Neuron (in vitro differentiated cells): ENCODE results near the gene COMMD6.

Source experiments
- H2AFZ ChIP-seq: one replicate; pipeline ENCODE4 v1.6.1; 2013; ENCODE audit warnings: low read depth, mild to moderate bottlenecking, inconsistent platforms, low read length, moderate library complexity
- H3K27me3 ChIP-seq: one replicate; pipeline ENCODE4 v1.6.1; 2013; ENCODE audit warnings: low read length; ENCODE audit not compliant: insufficient read depth
- H3K36me3 ChIP-seq: one replicate; pipeline ENCODE4 v1.6.1; 2013; ENCODE audit warnings: low read length; ENCODE audit not compliant: insufficient read depth
- H3K4me1 ChIP-seq: one replicate; pipeline ENCODE4 v1.6.1; 2013; ENCODE audit warnings: low read length; ENCODE audit not compliant: insufficient read depth
- H3K4me3 ChIP-seq: 2 replicates; pipeline ENCODE4 v1.5.1; 2013; ENCODE audit warnings: mild to moderate bottlenecking, low read length, moderate library complexity
- H3K9me3 ChIP-seq: one replicate; pipeline ENCODE4 v1.6.1; 2013; ENCODE audit warnings: low read length

The COMMD6 gene

DNA sequence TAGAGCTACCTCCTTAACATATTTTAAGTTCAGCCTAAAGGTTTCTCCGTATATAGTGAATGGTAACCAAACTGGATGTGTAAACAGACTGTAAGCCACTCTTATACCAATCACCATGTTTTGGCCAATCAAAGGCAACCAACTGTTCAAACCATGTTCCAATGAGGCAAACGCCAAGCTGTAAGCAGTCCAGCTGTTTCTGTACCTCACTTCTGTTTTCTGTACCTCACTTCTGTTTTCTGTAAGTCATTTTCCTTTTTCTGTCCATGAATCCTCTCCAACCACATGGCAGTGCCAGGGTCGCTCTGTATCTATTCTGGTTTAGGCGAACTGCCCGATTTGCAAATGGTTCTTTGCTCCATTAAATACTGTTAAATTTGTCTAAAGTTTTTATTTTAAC is 24.4 kb downstream of the COMMD6 start:
- Histone ChIP-seq H3K36me3 (no peaks in the 10 kb centered on the region), H3K4me1 (no peaks in the 10 kb centered on the region), H3K4me3 (no peak overlapping the region), H3K27me3 (no peaks in the 10 kb centered on the region), H2AFZ (no peak overlapping the region), H3K9me3 (no peaks in the 10 kb centered on the region)

DNA sequence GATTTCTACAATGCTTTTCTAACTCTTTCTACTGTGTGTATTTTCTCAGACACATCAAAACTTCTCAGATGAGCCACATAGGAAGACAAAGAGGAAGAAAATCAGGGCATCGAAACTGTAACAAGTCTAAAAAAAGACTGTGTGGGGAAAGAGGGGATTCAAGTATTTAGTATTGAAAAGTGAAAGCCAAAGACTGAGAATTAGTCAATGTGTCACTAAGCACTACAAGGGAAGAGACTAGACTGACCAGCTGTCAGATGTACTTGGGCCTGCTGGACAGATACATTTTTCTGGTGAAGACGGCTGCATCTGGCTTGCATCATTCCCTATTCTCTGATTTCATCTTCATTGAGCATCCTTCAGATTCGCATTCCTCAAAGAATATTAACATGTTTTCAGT is 25.4 kb downstream of the COMMD6 start:
- Histone ChIP-seq H3K9me3 (no peaks in the 10 kb centered on the region), H3K36me3 (no peaks in the 10 kb centered on the region), H2AFZ (no peak overlapping the region), H3K4me1 (no peaks in the 10 kb centered on the region), H3K4me3 (no peak overlapping the region), H3K27me3 (no peaks in the 10 kb centered on the region)

DNA sequence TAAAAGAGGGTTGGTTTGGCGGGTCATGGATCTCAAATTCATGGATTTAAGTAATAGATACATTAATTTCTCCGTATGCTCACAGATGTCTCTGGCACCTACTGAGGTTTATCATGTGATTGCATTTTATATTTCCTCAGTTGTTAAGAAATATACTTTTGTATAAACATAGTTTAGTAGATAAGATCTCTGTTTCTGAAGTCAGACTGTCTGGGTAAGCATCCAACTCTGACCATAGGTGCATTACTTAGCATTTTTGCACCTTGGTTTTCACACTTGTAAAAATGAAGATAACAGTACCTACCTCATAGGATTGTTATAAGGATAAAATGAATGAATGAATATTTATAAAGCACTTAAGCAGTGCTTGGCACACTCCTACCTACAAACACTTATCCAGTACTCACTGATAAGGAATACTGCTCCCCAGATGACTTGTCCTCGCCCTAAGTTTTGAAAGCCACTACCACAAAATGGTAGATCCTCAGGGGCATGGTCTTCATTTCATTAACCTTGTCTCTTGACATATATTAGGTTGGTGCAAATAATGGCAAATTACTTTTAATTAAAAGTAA is 26.5 kb downstream of the COMMD6 start:
- Histone ChIP-seq H3K9me3 (no peaks in the 10 kb centered on the region), H3K36me3 (no peaks in the 10 kb centered on the region), H3K27me3 (no peaks in the 10 kb centered on the region), H2AFZ (no peak overlapping the region), H3K4me1 (no peaks in the 10 kb centered on the region), H3K4me3 (no peak overlapping the region)

DNA sequence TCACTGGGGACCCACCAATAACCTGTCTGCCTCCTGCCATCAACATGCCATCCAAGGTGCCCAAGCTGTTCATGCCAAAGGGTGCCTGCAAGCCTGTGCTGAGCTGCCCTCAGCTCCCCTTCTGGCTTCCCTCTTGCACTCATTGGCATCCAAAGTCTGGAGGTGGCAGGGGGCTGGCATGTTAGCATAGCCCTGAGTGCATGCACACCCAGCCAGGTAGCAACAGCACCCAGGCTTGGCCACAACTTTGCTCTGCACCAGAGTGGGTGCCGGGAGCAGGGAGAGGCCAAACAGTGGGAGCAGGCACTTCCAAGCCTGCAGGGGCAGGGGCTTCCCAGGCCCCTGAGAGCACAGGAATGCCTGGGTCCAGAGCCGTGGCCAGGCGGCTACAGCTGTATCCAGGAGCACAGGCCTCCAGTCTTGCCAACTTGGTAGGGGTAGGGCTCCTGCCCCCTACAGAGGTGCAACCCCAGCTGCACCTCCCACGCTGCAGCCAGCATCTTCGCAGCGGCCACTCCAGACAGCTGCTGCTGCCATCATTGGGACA is 29.6 kb downstream of the COMMD6 start:
- H3K27me3 ChIP-seq, result no peaks in the 10 kb centered on the region
- H3K36me3 ChIP-seq, result no peaks in the 10 kb centered on the region
- no peaks in the 10 kb centered on the region for H3K4me1 ChIP-seq
- no peak overlapping the region for H2AFZ ChIP-seq
- no peak overlapping the region for H3K4me3 ChIP-seq
- H3K9me3 ChIP-seq, result no peaks in the 10 kb centered on the region

DNA sequence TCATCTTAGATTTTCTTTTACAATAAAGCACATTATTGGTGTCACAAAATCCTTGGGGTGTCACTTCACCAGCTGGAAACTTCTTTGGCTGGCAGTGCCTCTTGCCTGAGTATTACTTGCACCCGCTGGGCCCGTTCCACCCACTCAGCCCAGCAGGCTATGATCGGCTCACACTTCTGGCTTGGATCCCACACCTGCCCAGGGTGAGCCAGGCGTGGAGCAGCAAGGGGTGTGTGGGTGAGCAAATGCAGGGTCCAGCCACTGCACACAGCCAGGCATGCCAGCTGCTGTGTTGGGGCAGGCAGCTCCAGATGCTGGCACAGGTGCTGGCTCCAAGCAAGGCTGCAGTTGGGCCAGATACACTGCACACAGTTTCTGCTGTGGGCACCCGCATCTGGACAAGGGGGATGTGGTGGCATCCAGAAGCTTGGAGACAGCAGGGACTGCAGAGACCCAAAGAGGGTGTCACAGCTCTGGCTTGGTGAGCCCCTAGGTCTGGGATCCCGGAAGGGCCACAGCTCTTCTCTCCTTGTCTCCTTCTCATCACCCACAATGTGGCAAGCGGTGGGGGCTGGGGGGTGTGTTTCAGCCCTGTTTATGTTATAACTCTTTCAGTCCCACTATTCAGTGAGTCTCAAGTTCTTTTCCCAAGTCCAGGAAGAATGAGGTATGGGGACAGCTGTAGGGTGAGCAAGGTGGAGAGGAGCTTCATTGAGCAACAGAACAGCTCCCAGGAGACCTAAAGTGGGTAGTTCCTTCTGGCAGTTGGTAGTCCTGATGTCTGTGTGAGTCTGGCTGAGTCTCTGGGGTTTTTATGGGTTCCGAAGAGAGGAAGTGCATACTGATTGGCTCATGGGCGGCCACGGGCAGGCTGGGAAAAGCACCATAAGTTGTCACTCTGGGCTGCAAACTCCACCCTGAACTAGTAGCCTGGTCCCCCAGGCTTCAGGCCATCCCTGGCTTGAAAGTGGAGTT is 30.3 kb downstream of the COMMD6 start:
- H3K4me3 ChIP-seq, result no peak overlapping the region
- no peak overlapping the region for H2AFZ ChIP-seq
- H3K36me3 ChIP-seq, result no peaks in the 10 kb centered on the region
- H3K9me3 ChIP-seq, result no peaks in the 10 kb centered on the region
- H3K4me1 ChIP-seq, result no peaks in the 10 kb centered on the region
- H3K27me3 ChIP-seq, result no peaks in the 10 kb centered on the region

DNA sequence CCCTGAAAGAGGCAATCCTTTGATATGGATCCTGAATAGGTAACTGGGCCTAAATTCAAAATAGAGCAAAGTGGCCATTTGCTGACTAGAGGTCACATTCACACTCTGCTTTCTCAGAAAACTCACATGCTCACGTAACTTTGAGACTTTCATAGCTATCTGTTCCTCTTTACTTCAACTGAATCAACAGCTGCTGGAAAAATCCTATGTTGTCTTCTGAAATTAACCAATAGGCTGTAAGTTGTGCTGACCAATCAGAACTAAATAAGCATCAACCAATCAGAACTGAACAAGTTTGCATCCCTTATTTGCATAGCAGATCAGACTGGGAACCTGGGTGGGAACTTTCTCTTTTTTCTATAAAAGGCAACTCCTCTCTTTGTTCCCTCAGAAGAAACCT is 31.6 kb downstream of the COMMD6 start:
- Histone ChIP-seq H3K27me3 (no peaks in the 10 kb centered on the region), H3K4me3 (no peak overlapping the region), H2AFZ (no peak overlapping the region), H3K9me3 (no peaks in the 10 kb centered on the region), H3K36me3 (no peaks in the 10 kb centered on the region), H3K4me1 (no peaks in the 10 kb centered on the region)

DNA sequence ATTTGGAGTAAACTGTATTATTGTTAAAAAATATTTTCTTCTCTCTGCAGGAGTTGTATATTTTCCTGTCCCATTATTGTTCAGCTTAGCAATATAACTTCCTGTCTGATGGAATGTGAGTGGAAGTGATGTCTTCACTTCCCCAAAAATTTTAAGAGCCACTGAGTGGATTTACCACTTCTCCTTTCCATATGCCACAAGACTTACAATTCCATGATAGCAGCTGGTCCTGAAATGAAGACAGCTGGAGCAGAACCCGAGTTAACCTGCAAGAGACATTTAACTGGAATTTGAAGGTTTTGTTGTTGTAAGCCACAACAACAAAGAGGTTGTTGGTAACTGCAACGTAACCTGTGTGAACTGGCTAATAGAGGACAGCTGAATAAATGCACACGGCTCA is 32.3 kb downstream of the COMMD6 start:
- H3K9me3 ChIP-seq, result no peaks in the 10 kb centered on the region
- no peaks in the 10 kb centered on the region for H3K4me1 ChIP-seq

DNA sequence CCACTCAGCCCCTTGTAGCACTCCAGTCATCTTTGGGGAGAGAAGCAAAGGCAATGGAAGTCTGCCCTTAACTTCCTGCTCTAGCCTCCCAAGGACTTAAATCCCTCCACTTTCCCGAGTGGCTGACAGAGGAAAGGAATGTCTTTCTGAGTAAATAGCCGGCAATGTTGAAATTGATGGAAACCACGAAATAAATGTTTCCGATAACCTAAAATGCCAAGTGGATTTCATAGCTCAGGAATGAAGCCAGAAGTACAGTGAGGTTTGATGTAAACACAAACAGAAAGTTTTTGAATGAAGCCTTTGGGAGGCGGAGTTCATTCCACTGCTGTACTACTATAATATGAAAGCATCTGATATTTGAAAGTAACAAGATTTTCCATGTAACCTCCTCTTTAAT is 41.7 kb downstream of the COMMD6 start:
- no peaks in the 10 kb centered on the region for H3K4me1 ChIP-seq
- no peaks in the 10 kb centered on the region for H3K36me3 ChIP-seq
- H3K4me3 ChIP-seq, result no peak overlapping the region

More for the DNA sequence above, 32.3 kb downstream of the COMMD6 start:
- H3K27me3 ChIP-seq, result no peaks in the 10 kb centered on the region
- no peaks in the 10 kb centered on the region for H3K36me3 ChIP-seq
- no peak overlapping the region for H3K4me3 ChIP-seq
- no peak overlapping the region for H2AFZ ChIP-seq

DNA sequence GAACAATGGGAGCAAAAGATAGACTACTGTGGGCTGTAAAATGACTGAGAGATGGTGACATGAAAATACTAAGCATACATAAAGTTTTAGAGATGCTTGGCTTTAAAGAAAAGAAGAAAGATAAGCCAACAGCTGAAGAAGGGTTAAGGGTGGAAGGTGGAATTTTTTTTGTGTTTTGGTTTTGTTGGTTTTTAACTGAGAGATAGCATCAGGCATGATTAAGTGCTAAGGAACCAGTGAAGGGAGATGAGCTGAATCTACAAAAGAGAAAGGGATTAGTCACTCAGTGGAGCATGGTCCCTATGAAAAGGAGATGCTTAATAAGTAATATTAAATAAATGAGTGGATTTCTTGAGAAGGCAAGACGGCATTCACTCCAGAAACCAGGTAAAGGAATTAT is 43.1 kb downstream of the COMMD6 start:
- H3K4me3 ChIP-seq, result no peak overlapping the region
- no peaks in the 10 kb centered on the region for H3K4me1 ChIP-seq
- H3K9me3 ChIP-seq, result no peaks in the 10 kb centered on the region
- no peaks in the 10 kb centered on the region for H3K36me3 ChIP-seq
- no peaks in the 10 kb centered on the region for H3K27me3 ChIP-seq
- no peak overlapping the region for H2AFZ ChIP-seq

More for the DNA sequence above, 41.7 kb downstream of the COMMD6 start:
- Histone ChIP-seq H3K27me3 (no peaks in the 10 kb centered on the region), H2AFZ (no peak overlapping the region), H3K9me3 (no peaks in the 10 kb centered on the region)

DNA sequence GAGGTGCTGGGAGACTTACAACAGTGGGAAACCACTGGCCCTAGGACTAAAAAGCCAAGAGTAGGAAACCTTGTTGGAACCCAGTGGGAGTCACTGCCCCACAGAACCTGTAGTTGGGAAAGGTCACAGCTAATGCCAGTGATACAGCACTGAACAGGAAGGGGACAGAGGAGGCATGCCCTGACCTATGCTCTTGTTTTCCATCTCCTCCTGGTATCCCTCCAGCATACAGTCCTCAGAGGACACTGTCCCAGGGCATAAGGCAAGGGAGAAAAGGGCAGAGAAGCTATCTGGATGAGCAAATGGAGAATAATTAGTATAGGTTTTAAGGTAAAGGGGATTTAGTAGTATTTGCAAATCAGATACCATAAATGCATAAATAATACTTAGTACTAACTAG is 44.5 kb downstream of the COMMD6 start:
- no peaks in the 10 kb centered on the region for H3K9me3 ChIP-seq
- H3K36me3 ChIP-seq, result no peaks in the 10 kb centered on the region
- H3K4me3 ChIP-seq, result no peak overlapping the region
- H3K27me3 ChIP-seq, result no peaks in the 10 kb centered on the region
- no peaks in the 10 kb centered on the region for H3K4me1 ChIP-seq
- no peak overlapping the region for H2AFZ ChIP-seq

DNA sequence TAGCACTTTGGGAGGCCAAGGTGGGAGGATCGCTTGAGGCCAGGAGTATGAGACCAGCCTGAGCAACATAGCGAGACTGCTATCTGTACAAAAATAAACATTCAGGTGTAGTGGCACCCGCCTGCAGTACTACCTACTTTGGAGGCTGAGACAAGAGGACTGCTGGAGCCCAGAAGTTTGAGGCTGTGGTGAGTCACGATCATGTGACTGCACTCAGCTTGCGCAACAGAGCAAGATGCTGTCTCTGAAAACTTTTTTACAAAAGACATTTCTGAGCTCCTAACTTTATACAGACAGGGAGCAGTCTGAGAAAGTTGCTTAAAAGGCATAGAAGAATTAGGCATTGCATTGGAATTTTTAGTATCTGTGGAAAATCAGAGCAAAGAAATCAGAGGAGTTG is 45.3 kb downstream of the COMMD6 start:
- Histone ChIP-seq H2AFZ (no peak overlapping the region), H3K36me3 (no peaks in the 10 kb centered on the region), H3K4me1 (no peaks in the 10 kb centered on the region), H3K27me3 (no peaks in the 10 kb centered on the region), H3K4me3 (no peak overlapping the region), H3K9me3 (no peaks in the 10 kb centered on the region)

DNA sequence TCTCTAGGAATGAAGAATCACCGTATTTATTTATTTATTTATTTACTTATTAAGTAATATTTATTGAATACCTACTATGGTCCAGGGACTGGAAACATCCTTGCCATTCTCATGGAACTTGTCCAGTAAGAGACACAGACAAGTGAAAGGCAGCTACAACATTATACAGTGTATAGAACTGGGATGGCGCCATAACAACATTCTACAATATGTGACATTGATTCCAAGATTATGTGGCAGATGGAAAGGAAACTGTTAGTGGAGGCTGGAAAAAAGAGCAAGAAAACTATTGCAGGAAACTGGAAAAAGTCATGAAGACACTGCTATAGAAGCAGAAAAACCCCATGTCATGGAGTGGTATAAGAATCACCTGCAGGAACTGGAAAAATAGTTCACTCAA is 46.3 kb downstream of the COMMD6 start:
- H2AFZ ChIP-seq, result no peak overlapping the region
- H3K4me3 ChIP-seq, result no peak overlapping the region
- H3K27me3 ChIP-seq, result no peaks in the 10 kb centered on the region
- H3K36me3 ChIP-seq, result no peaks in the 10 kb centered on the region
- no peaks in the 10 kb centered on the region for H3K9me3 ChIP-seq
- no peaks in the 10 kb centered on the region for H3K4me1 ChIP-seq

DNA sequence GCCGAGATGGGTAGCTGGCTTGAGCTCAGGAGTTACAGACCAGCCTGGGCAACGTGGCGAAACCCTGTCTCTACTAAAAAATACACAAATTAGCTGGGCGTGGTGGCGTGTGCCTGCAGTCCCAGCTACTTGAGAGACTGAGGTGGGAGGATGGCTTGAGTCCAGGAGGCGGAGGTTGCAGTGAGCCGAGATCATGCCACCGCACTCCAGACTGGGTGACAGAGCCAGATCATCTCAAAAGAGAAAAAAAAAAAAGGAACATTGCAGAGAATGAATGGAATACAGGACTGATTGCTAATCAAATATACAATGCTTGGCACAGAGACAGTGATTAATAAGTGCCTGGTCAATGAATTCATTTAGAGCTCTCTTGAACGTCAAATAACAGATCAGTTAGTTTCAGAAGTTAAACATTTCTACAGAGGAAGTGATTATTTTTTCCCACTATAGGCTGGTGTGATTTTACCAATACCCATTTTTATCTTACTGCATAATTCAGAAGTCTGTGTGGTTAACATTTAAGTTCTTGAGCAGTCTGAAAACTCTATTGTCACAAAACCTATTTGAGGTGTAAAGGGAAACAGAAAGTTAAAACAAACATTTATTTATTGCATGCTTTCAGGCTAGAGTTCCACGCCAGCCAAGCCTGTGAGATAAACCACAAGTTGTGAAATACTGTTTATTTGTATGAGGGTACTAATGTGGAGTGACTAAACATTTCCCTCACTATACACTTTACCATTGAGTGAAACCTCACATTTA is 48.0 kb downstream of the COMMD6 start:
- H3K4me1 ChIP-seq, result no peaks in the 10 kb centered on the region
- H3K9me3 ChIP-seq, result no peaks in the 10 kb centered on the region
- no peaks in the 10 kb centered on the region for H3K36me3 ChIP-seq
- H3K27me3 ChIP-seq, result no peaks in the 10 kb centered on the region
- no peak overlapping the region for H3K4me3 ChIP-seq
- H2AFZ ChIP-seq, result no peak overlapping the region
